HG03097 (cell line): ENCODE results near the gene GTF3C5.

Source experiments
- ATAC-seq: cut with Tn5 transposase; IDR thresholded peaks from one replicate; pipeline ENCODE4 v1.9.1; 2021; ENCODE audit not compliant: unreplicated experiment, low FRiP score

The GTF3C5 gene

GRCh38 chr9:133103183-133103986 lies 72.6 kb downstream of the GTF3C5 start:
- ATAC-seq, result no peak

GRCh38 chr9:133103987-133104505 lies 73.2 kb downstream of the GTF3C5 start:
- ATAC-seq, result no peak

GRCh38 chr9:133104718-133105460 lies 74.1 kb downstream of the GTF3C5 start:
- no peak for ATAC-seq

- no peak for ATAC-seq
Observed at GRCh38 chr9:133105461-133105770, 74.6 kb downstream of the GTF3C5 start.

GRCh38 chr9:133106511-133107244 lies 75.9 kb downstream of the GTF3C5 start:
- no peak for ATAC-seq

- no peak for ATAC-seq
Observed at GRCh38 chr9:133107245-133107722, 76.5 kb downstream of the GTF3C5 start.
